HG03432 (cell line): ENCODE data around the gene LRRC4C.

Source experiments
- ATAC-seq: cut with Tn5 transposase; IDR thresholded peaks from one replicate; pipeline ENCODE4 v1.9.1; 2021; ENCODE audit warnings: mild to moderate bottlenecking, moderate library complexity; ENCODE audit not compliant: unreplicated experiment

The LRRC4C gene

GRCh38 chr11:40393511-40393910 lies 1065.9 kb downstream of the LRRC4C start:
- ATAC-seq = no peak

- ATAC-seq = no peak
Measured at GRCh38 chr11:40391679-40392078, 1067.8 kb downstream of the LRRC4C start.

- no peak for ATAC-seq
Measured at GRCh38 chr11:40388097-40388818, 1071.2 kb downstream of the LRRC4C start.

GRCh38 chr11:40387240-40387980 lies 1072.0 kb downstream of the LRRC4C start:
- no peak for ATAC-seq

GRCh38 chr11:40384991-40385390 lies 1074.5 kb downstream of the LRRC4C start:
- no peak for ATAC-seq

- no peak for ATAC-seq
Measured at GRCh38 chr11:40381481-40381880, 1078.0 kb downstream of the LRRC4C start.

- no peak for ATAC-seq
Measured at GRCh38 chr11:40380835-40381234, 1078.6 kb downstream of the LRRC4C start.

- no peak for ATAC-seq
Measured at GRCh38 chr11:40376331-40376730, 1083.1 kb downstream of the LRRC4C start.

GRCh38 chr11:40370821-40371616 lies 1088.4 kb downstream of the LRRC4C start:
- no peak for ATAC-seq

GRCh38 chr11:40360206-40360798 lies 1099.2 kb downstream of the LRRC4C start:
- ATAC-seq = no peak

- ATAC-seq = no peak
Measured at GRCh38 chr11:40354121-40354520, 1105.3 kb downstream of the LRRC4C start.

GRCh38 chr11:40340911-40341310 lies 1118.5 kb downstream of the LRRC4C start:
- ATAC-seq = no peak

GRCh38 chr11:40338739-40339138 lies 1120.7 kb downstream of the LRRC4C start:
- peak; percentile 51 for ATAC-seq

- ATAC-seq = no peak
Measured at GRCh38 chr11:40338062-40338461, 1121.4 kb downstream of the LRRC4C start.

- ATAC-seq = no peak
Measured at GRCh38 chr11:40337118-40337517, 1122.3 kb downstream of the LRRC4C start.

- no peak for ATAC-seq
Measured at GRCh38 chr11:40328890-40329614, 1130.4 kb downstream of the LRRC4C start.

- no peak for ATAC-seq
Measured at GRCh38 chr11:40323241-40323640, 1136.2 kb downstream of the LRRC4C start.

- no peak for ATAC-seq
Measured at GRCh38 chr11:40321537-40321936, 1137.9 kb downstream of the LRRC4C start.

- no peak for ATAC-seq
Measured at GRCh38 chr11:40316171-40316570, 1143.3 kb downstream of the LRRC4C start.

GRCh38 chr11:40315122-40315521 lies 1144.3 kb downstream of the LRRC4C start:
- no peak for ATAC-seq
